Lower leg skin (tissue), 4 donors: ENCODE results near the gene DUSP8. TPM values are rescaled to one million over a fixed set of nuclear protein-coding genes. Genes with fewer than 3 reads are reported as not detected.
"Not testable (repeated sequence)": the region's sequence is repeated elsewhere in the genome, so short reads cannot be mapped to it uniquely, and the experiment has no call there.

Experiments used
- DNase-seq, 2 donors: peaks; one replicate each; pipeline ENCODE4 v3.0.0-alpha.2; 2019; ENCODE audit warnings: low spot score in 2 of 2
- H3K4me3 ChIP-seq: fragments of 200-600 bp; sonication (generic); 2 replicates; pipeline ENCODE4 v1.5.1; 2017; ENCODE audit warnings: mild to moderate bottlenecking, low read depth; ENCODE audit not compliant: poor library complexity, severe bottlenecking
- CTCF ChIP-seq, 3 donors: fragments of 450-650 bp; IDR thresholded peaks; one replicate each; pipeline ENCODE4 v1.5.1; 2016; ENCODE audit warnings: antibody characterized with exemption in 3 of 3, mild to moderate bottlenecking in 3 of 3, moderate library complexity in 2 of 3
- POLR2A ChIP-seq, 2 donors: fragments of 450-650 bp; IDR thresholded peaks; one replicate each; pipeline ENCODE4 v1.6.1; 2016 to 2017; ENCODE audit warnings: antibody characterized with exemption in 2 of 2, mild to moderate bottlenecking in 1 of 2, moderate library complexity in 1 of 2
- WGBS, 2 donors: methylation state at CpG; one replicate each; pipeline ENCODE4 v1.1.5; 2018; 5-methylcytosine and 5-hydroxymethylcytosine counted together
- intact Hi-C: fragments of 100-400 bp; cut with DNase I; formaldehyde crosslinking; loops from one replicate; pipeline ENCODE4 v1.15.0; 2023; ENCODE audit warnings: low total_unique reads
- total RNA-seq, 4 donors: library from RNA; depleted of rRNA; stranded (reverse); fragments of >200 nt; gene quantifications; one replicate each; pipeline ENCODE4 v1.1.0, GENCODE V29; 2016

The DUSP8 gene
- total RNA-seq, 4 donors from 2014 or later, result 4.0 to 11.6 (median 5.9) TPM

GRCh38 chr11:1604711-1605110 is 32.6 kb upstream of the DUSP8 start:
- no peak for DNase-seq
- H3K4me3 ChIP-seq, result no peak overlapping the region
- 83 to 88% methylated on average over 6 to 7 of the region's 7 CpGs for WGBS, 2 donors
- TF ChIP-seq POLR2A (IDR thresholded peaks at IDR 0.05), result no peak
- intact Hi-C loops, result no loop called here

- intact Hi-C loops, result no loop called here
- WGBS, 2 donors, result 85 to 94% methylated on average over 6 to 11 of the region's 11 CpGs
- DNase-seq, result no peak
- TF ChIP-seq POLR2A (IDR thresholded peaks at IDR 0.05) (no peak), CTCF (IDR thresholded peaks at IDR 0.05) (no peak)
- H3K4me3 ChIP-seq, result no peak overlapping the region
These were observed 32.1 kb upstream of the DUSP8 start for GRCh38 chr11:1604181-1604580.

GRCh38 chr11:1603629-1604028 is 31.6 kb upstream of the DUSP8 start:
- H3K4me3 ChIP-seq, result no peak overlapping the region
- TF ChIP-seq CTCF (IDR thresholded peaks at IDR 0.05) (no peak), POLR2A (IDR thresholded peaks at IDR 0.05) (no peak)
- DNase-seq, result no peak
- 77 to 87% methylated on average over 1 of the region's 1 CpG for WGBS, 2 donors
- intact Hi-C loops, result no loop called here

GRCh38 chr11:1601663-1602062 is 29.6 kb upstream of the DUSP8 start:
- H3K4me3 ChIP-seq, intact Hi-C loops, DNase-seq: not testable (repeated sequence)
- WGBS, 2 donors, result 71 to 73% methylated on average over 3 of the region's 3 CpGs

- intact Hi-C loops, result no loop called here
- TF ChIP-seq POLR2A (IDR thresholded peaks at IDR 0.05) (no peak), CTCF (IDR thresholded peaks at IDR 0.05) (no peak)
- 73 to 82% methylated on average over 5 of the region's 5 CpGs for WGBS, 2 donors
- H3K4me3 ChIP-seq, result no peak overlapping the region
- DNase-seq, result no peak
These were observed 28.6 kb upstream of the DUSP8 start for GRCh38 chr11:1600626-1601025.

GRCh38 chr11:1598816-1599215 is 26.7 kb upstream of the DUSP8 start:
- TF ChIP-seq CTCF (IDR thresholded peaks at IDR 0.05), result no peak
- TF ChIP-seq POLR2A (IDR thresholded peaks at IDR 0.05), result no peak
- no peak for DNase-seq
- H3K4me3 ChIP-seq, result no peak overlapping the region
- intact Hi-C loops, result no loop called here
- WGBS, 2 donors, result 43 to 56% methylated on average over 5 to 6 of the region's 6 CpGs

- DNase-seq, H3K4me3 ChIP-seq, intact Hi-C loops: not testable (repeated sequence)
- 76 to 87% methylated on average over 3 of the region's 3 CpGs for WGBS, 2 donors
These were observed 26.3 kb upstream of the DUSP8 start for GRCh38 chr11:1598406-1598805.
